OCI-LY7 (cell line): ENCODE results near the gene PFDN1. TPM values are rescaled to one million over a fixed set of nuclear protein-coding genes. Genes with fewer than 3 reads are reported as not detected.

Experiments
- BruUV-seq: library from RNA; stranded (reverse); fragments of 400-500 nt; replicated peaks from 2 replicates; lab custom pipeline; 2021; lab: Mats Ljungman, UMichigan
- CTCF ChIA-PET: fragments of 300-600 bp; sonication (Branson Sonifier 250); formaldehyde crosslinking; loops from one replicate; lab custom pipeline; 2022; ENCODE audit warnings: antibody characterized with exemption; ENCODE audit not compliant: unreplicated experiment; lab: Charles Lee
- POLR2A ChIA-PET: fragments of 300-600 bp; sonication (Branson Sonifier 250); formaldehyde crosslinking; loops from one replicate; lab custom pipeline; 2022; ENCODE audit warnings: antibody characterized with exemption; lab: Charles Lee
- DNase-seq: peaks from one replicate; pipeline ENCODE4 v3.0.0-alpha.2; 2015; ENCODE audit warnings: low spot score
- H2AFZ ChIP-seq: fragments of 200-600 bp; sonication (generic), shearing (Covaris generic); 2 replicates; pipeline ENCODE4 v1.6.1; 2014; ENCODE audit warnings: mild to moderate bottlenecking, antibody characterized with exemption, low read length, moderate library complexity
- H3K27ac ChIP-seq: fragments of 200-600 bp; sonication (generic); 2 replicates; pipeline ENCODE4 v1.5.1; 2014; ENCODE audit warnings: mixed run types, low read depth, mild to moderate bottlenecking, moderate library complexity, low read length, inconsistent platforms; ENCODE audit not compliant: poor library complexity, severe bottlenecking
- H3K36me3 ChIP-seq: fragments of 200-600 bp; sonication (generic); 2 replicates; pipeline ENCODE4 v1.6.1; 2014; ENCODE audit warnings: mild to moderate bottlenecking, antibody characterized with exemption, low read length, moderate library complexity, mixed read lengths; ENCODE audit not compliant: insufficient read depth
- H3K4me1 ChIP-seq: fragments of 200-600 bp; sonication (generic); 2 replicates; pipeline ENCODE4 v1.5.1; 2014; ENCODE audit warnings: mild to moderate bottlenecking, low read length; ENCODE audit not compliant: insufficient read depth, poor library complexity, severe bottlenecking
- H3K4me2 ChIP-seq: fragments of 200-600 bp; sonication (generic); 2 replicates; pipeline ENCODE4 v1.6.1; 2014; ENCODE audit warnings: mild to moderate bottlenecking, low read length
- H3K4me3 ChIP-seq: fragments of 200-600 bp; sonication (generic); 2 replicates; pipeline ENCODE4 v1.5.1; 2014; ENCODE audit warnings: mild to moderate bottlenecking, low read depth, low read length; ENCODE audit not compliant: poor library complexity, severe bottlenecking
- H3K79me2 ChIP-seq: fragments of 200-600 bp; sonication (generic); 2 replicates; pipeline ENCODE4 v1.6.1; 2016; ENCODE audit warnings: low read depth, mild to moderate bottlenecking, low read length, moderate library complexity, mixed read lengths; ENCODE audit not compliant: insufficient read depth
- H3K9me2 ChIP-seq: fragments of 200-600 bp; sonication (generic); 2 replicates; pipeline ENCODE4 v1.6.1; 2016; ENCODE audit warnings: mild to moderate bottlenecking, low read length, mixed read lengths; ENCODE audit not compliant: insufficient read depth
- H3K9me3 ChIP-seq: fragments of 200-600 bp; sonication (generic); 2 replicates; pipeline ENCODE4 v1.6.1; 2014; ENCODE audit warnings: mild to moderate bottlenecking, mixed run types, low read length, mixed read lengths
- H4K20me1 ChIP-seq: fragments of 200-600 bp; sonication (generic); 2 replicates; pipeline ENCODE4 v1.6.1; 2014; ENCODE audit warnings: mild to moderate bottlenecking, antibody characterized with exemption, low read length, moderate library complexity, mixed read lengths; ENCODE audit not compliant: insufficient read depth
- CTCF ChIP-seq: fragments of 200-600 bp; sonication (generic); conservative IDR thresholded peaks from 2 replicates; pipeline ENCODE4 v1.5.1; 2014; ENCODE audit warnings: mild to moderate bottlenecking, antibody characterized with exemption, low read length, moderate library complexity, mixed read lengths
- EZH2phosphoT487 ChIP-seq: fragments of 200-600 bp; sonication (generic); IDR thresholded peaks from 2 replicates; pipeline ENCODE4 v1.6.1; 2018; ENCODE audit warnings: low read depth, borderline replicate concordance, mild to moderate bottlenecking, mixed run types, antibody characterized with exemption, low read length, moderate library complexity, mixed read lengths
- intact Hi-C: fragments of 100-400 bp; cut with micrococcal nuclease; formaldehyde crosslinking; loops from one replicate; pipeline ENCODE4 v1.10.0; 2022; ENCODE audit not compliant: unreplicated experiment
- total RNA-seq, 2 experiments: library from RNA; depleted of rRNA in 1 of 2; stranded (reverse); fragments of >200 nt in 1 of 2; shearing (Covaris generic) in 1 of 2; gene quantifications; 2 replicates each; pipeline ENCODE4 v1.2.3, GENCODE V29; 2014 to 2022

The PFDN1 gene
- total RNA-seq, 2 experiments from 2014 or later: 51.3 to 73.9 TPM

GRCh38 chr5:140321796-140322195 lies 18.9 kb upstream of the PFDN1 start:
- intact Hi-C loops: no loop called here
- POLR2A ChIA-PET: interaction anchor here (0.5 kb wide), 1 partner anchor 303 kb away, joined by 3 read pairs; no protein-coding TSS in a partner anchor
- Histone ChIP-seq H3K36me3 (no peaks in the 10 kb centered on the region), H4K20me1 (no peaks in the 10 kb centered on the region), H2AFZ (no peak overlapping the region), H3K27ac (no peak overlapping the region), H3K4me1 (no peaks in the 10 kb centered on the region), H3K4me3 (no peak overlapping the region), H3K79me2 (no peaks in the 10 kb centered on the region), H3K9me3 (no peaks in the 10 kb centered on the region), H3K9me2 (no peaks in the 10 kb centered on the region), H3K4me2 (no peak overlapping the region)
- CTCF ChIA-PET: no interaction called here
- TF ChIP-seq CTCF (no peak), EZH2phosphoT487 (no peak)
- BruUV-seq: no TSS peak
- DNase-seq: no peak

- Histone ChIP-seq H3K4me3 (no peak overlapping the region), H3K9me2 (no peaks in the 10 kb centered on the region), H3K9me3 (no peaks in the 10 kb centered on the region), H3K79me2 (no peaks in the 10 kb centered on the region), H3K4me1 (no peaks in the 10 kb centered on the region), H3K4me2 (no peak overlapping the region), H4K20me1 (no peaks in the 10 kb centered on the region), H2AFZ (no peak overlapping the region), H3K36me3 (no peaks in the 10 kb centered on the region), H3K27ac (no peak overlapping the region)
- no TSS peak for BruUV-seq
- ChIA-PET CTCF (no interaction called here), POLR2A (interaction anchor here (0.6 to 1.5 kb wide), 3 partner anchors 10 to 74 kb away, joined by 3 to 9 read pairs (median 4); no protein-coding TSS in a partner anchor)
- intact Hi-C loops: no loop called here
- TF ChIP-seq CTCF (no peak), EZH2phosphoT487 (no peak)
- DNase-seq: no peak
Observed at GRCh38 chr5:140319833-140320232, 16.9 kb upstream of the PFDN1 start.

- no peak overlapping the region for H2AFZ ChIP-seq
- H3K9me3 ChIP-seq: no peaks in the 10 kb centered on the region
- H4K20me1 ChIP-seq: no peaks in the 10 kb centered on the region
- H3K4me3 ChIP-seq: no peak overlapping the region
- POLR2A ChIA-PET: no interaction called here
- CTCF ChIA-PET: no interaction called here
- no peak overlapping the region for H3K4me2 ChIP-seq
- H3K36me3 ChIP-seq: no peaks in the 10 kb centered on the region
- H3K9me2 ChIP-seq: no peaks in the 10 kb centered on the region
- no peak overlapping the region for H3K27ac ChIP-seq
- TF ChIP-seq EZH2phosphoT487 (no peak), CTCF (no peak)
- no TSS peak for BruUV-seq
- DNase-seq: no peak
- H3K79me2 ChIP-seq: no peaks in the 10 kb centered on the region
- H3K4me1 ChIP-seq: no peaks in the 10 kb centered on the region
- intact Hi-C loops: no loop called here
Observed at GRCh38 chr5:140318792-140319191, 15.9 kb upstream of the PFDN1 start.
